ENCODE measurements around the gene DNAJC15. TPM values are rescaled to one million over a fixed set of nuclear protein-coding genes. Genes with fewer than 3 reads are reported as not detected.
"Not testable (repeated sequence)": the region's sequence is repeated elsewhere in the genome, so short reads cannot be mapped to it uniquely, and the experiment has no call there.

Gene DNAJC15
- total RNA-seq, 1 donor from 2014 or later: 24.5 TPM

DNA sequence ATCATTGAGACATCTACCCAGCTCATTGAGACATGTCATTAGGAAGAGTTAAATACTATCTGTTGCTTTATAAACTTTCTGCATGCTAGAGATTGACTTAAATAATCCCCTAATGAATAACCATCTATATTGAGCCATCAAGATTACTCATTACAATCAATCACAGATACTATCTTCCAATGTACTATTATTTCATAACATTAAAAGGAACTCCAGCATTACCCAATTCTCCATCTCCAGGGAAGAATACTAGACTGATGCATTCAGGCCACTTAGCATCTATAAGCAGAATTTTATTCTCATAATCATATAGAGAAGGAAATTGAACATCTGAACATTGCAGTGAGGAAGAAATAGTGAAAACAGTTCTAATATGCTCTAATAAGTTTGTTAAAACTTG lies 39.4 kb upstream of the DNAJC15 start:
- peaks cover 7% of the 10 kb centered on the region for H3K36me3 Mint-ChIP-seq (ENCODE audit: unreplicated experiment)
- no peaks in the 10 kb centered on the region for H3K9me3 Mint-ChIP-seq (ENCODE audit: unreplicated experiment)
- no peak overlapping the region for H3K27ac Mint-ChIP-seq (ENCODE audit: unreplicated experiment)
- no peak overlapping the region for H3K4me3 Mint-ChIP-seq (ENCODE audit: unreplicated experiment)
- no peak for DNase-seq (ENCODE audit: extremely low spot score, unreplicated experiment)
- peaks cover 21% of the 10 kb centered on the region for H3K4me1 Mint-ChIP-seq (ENCODE audit: unreplicated experiment)
- TF ChIP-seq CTCF (IDR thresholded peaks at IDR 0.05): no peak
- no peaks in the 10 kb centered on the region for H3K27me3 Mint-ChIP-seq (ENCODE audit: unreplicated experiment)

DNA sequence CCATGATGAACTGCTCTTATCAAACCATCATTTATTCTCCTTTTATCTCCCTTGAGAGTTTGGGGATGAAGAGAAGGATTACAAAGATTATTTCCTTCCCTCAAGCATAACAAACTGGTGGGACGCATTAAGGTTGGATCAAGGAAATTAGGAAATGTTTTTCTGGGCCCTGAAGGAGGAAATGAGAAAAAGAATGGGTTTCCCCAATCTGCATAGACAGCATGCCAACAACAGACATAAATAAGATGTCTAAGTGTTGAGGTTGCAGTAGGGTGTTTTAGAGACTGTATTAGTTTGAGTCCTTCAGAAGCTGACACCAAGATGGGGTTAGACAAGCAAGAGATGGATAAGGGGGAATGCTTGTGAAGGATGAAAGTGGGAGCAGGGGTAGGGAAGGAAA lies 38.7 kb upstream of the DNAJC15 start:
- no peak overlapping the region for H3K4me3 Mint-ChIP-seq (ENCODE audit: unreplicated experiment)
- H3K27ac Mint-ChIP-seq (ENCODE audit: unreplicated experiment): no peak overlapping the region
- H3K27me3 Mint-ChIP-seq (ENCODE audit: unreplicated experiment): no peaks in the 10 kb centered on the region
- TF ChIP-seq CTCF (IDR thresholded peaks at IDR 0.05): no peak
- H3K4me1 Mint-ChIP-seq (ENCODE audit: unreplicated experiment): peaks cover 22% of the 10 kb centered on the region
- no peak for DNase-seq (ENCODE audit: extremely low spot score, unreplicated experiment)
- peaks cover 7% of the 10 kb centered on the region for H3K36me3 Mint-ChIP-seq (ENCODE audit: unreplicated experiment)
- H3K9me3 Mint-ChIP-seq (ENCODE audit: unreplicated experiment): no peaks in the 10 kb centered on the region

GRCh38 chr13:42985312-42986175 lies 37.8 kb upstream of the DNAJC15 start:
- Mint-ChIP-seq H3K9me3 (ENCODE audit: unreplicated experiment) (no peaks in the 10 kb centered on the region), H3K27ac (ENCODE audit: unreplicated experiment) (no peak overlapping the region), H3K4me3 (ENCODE audit: unreplicated experiment) (no peak overlapping the region), H3K27me3 (ENCODE audit: unreplicated experiment) (no peaks in the 10 kb centered on the region), H3K4me1 (ENCODE audit: unreplicated experiment) (peaks cover 30% of the 10 kb centered on the region), H3K36me3 (ENCODE audit: unreplicated experiment) (peaks cover 4% of the 10 kb centered on the region)
- no peak for DNase-seq (ENCODE audit: extremely low spot score, unreplicated experiment)
- no peak for TF ChIP-seq CTCF (IDR thresholded peaks at IDR 0.05)

GRCh38 chr13:42986176-42986574 lies 37.2 kb upstream of the DNAJC15 start:
- no peak for TF ChIP-seq CTCF (IDR thresholded peaks at IDR 0.05)
- no peak for DNase-seq (ENCODE audit: extremely low spot score, unreplicated experiment)
- no peaks in the 10 kb centered on the region for H3K9me3 Mint-ChIP-seq (ENCODE audit: unreplicated experiment)
- peaks cover 4% of the 10 kb centered on the region for H3K36me3 Mint-ChIP-seq (ENCODE audit: unreplicated experiment)
- H3K27ac Mint-ChIP-seq (ENCODE audit: unreplicated experiment): no peak overlapping the region
- peaks cover 33% of the 10 kb centered on the region for H3K4me1 Mint-ChIP-seq (ENCODE audit: unreplicated experiment)
- no peaks in the 10 kb centered on the region for H3K27me3 Mint-ChIP-seq (ENCODE audit: unreplicated experiment)
- H3K4me3 Mint-ChIP-seq (ENCODE audit: unreplicated experiment): no peak overlapping the region

DNA sequence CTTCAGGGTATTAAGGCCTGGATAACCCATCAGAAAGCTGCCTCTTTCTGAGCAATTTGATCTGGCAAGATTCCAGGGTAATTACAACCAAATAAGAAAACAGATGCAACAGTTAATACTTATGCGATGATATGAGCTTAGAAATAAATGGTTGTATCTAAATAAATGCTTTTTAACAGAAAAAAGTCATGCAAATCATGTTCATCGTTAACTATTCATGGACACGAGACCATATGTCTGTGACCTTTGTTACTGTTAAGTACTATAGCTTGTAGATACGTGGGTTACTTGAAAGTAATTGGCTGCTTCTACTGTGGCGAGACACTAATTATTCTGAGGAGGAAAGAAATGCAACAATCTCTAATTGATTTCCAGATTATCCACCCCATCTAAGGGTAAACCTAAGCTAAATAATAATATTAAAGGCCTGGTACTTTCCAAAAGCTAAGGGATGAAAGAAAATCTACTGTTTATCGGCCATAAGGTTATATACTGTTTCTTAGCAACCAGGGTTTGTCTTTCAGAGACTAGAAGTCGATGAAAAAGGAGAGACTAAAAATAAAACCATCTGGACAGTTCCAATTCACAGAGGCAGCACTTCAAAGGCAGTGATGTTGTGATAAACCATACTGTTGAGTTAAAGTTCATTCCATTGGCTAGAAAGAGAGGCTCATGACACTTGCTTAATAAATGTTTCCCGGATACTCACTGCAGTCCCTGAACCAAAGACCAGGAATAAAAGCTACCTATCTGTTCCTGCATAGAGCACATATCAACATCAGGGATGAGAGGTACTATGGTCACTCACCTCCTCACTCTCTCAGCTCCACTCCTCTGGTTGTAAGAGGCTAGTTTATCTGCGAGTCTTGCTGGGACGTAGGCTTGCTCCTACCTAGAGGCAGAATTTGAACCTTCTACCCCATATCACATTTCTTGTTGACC lies 32.8 kb upstream of the DNAJC15 start:
- Mint-ChIP-seq H3K27ac (ENCODE audit: unreplicated experiment) (peak overlapping the region; percentile 99), H3K27me3 (ENCODE audit: unreplicated experiment) (no peaks in the 10 kb centered on the region), H3K4me1 (ENCODE audit: unreplicated experiment) (peaks cover 42% of the 10 kb centered on the region), H3K36me3 (ENCODE audit: unreplicated experiment) (peaks cover 4% of the 10 kb centered on the region), H3K9me3 (ENCODE audit: unreplicated experiment) (no peaks in the 10 kb centered on the region), H3K4me3 (ENCODE audit: unreplicated experiment) (peak overlapping the region; percentile 85)
- no peak for TF ChIP-seq CTCF (IDR thresholded peaks at IDR 0.05)
- DNase-seq (ENCODE audit: extremely low spot score, unreplicated experiment): no peak

DNA sequence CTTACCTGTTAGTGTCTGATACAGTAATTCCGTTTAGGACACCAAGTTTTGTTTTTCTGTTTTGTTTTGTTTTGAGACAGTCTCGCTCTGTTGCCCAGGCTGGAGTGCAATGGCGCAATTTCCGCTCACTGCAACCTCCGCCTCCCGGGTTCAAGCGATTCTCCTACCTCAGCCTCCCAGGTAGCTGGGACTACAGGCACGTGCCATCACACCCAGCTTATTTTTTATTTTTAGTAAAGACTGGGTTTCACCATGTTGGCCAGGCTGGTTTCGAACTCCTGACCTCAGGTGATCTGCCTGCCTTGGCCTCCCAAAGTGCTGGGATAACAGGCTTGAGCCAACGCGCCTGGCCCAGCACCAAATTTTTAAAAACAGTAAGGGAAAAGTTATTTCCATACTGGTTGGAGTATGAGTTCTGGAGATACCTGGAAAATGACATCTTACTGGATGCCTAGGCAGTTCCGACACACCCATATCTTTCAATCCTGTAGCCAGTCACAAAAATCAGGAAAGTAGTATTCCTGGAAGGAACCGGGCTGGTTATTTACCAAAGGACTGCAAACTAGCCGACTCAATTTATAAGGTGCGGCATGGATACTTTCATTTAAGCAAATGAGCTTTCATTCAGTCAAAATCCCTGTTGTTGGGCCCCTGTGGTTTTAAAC lies 32.0 kb upstream of the DNAJC15 start:
- DNase-seq (ENCODE audit: extremely low spot score, unreplicated experiment); H3K9me3 Mint-ChIP-seq (ENCODE audit: unreplicated experiment); H3K27me3 Mint-ChIP-seq (ENCODE audit: unreplicated experiment); H3K36me3 Mint-ChIP-seq (ENCODE audit: unreplicated experiment): not testable (repeated sequence)
- Mint-ChIP-seq H3K27ac (ENCODE audit: unreplicated experiment) (peak overlapping the region; percentile 99), H3K4me3 (ENCODE audit: unreplicated experiment) (peak overlapping the region; percentile 85), H3K4me1 (ENCODE audit: unreplicated experiment) (peaks cover 45% of the 10 kb centered on the region)

Data from osteocyte (in vitro differentiated cells).